GM23338 (cell line): Measurements from ENCODE around the gene VPS26C. TPM values are rescaled to one million over a fixed set of nuclear protein-coding genes. Genes with fewer than 3 reads are reported as not detected.

Experiments
- ATAC-seq: fragments of 200-7000 bp; cut with Tn5 transposase; 3 replicates; pipeline ENCODE4 v1.9.1; 2020
- DNase-seq: peaks from one replicate; pipeline ENCODE4 v3.0.0-alpha.2; 2015; ENCODE audit warnings: low spot score
- H2AFZ ChIP-seq: fragments of 200-600 bp; sonication (generic); 2 replicates; pipeline ENCODE4 v1.8.0; 2016; ENCODE audit warnings: antibody characterized with exemption, mild to moderate bottlenecking, moderate library complexity
- H3F3A ChIP-seq: fragments of 200-600 bp; sonication (generic); replicated peaks from 2 replicates; pipeline ENCODE4 v1.8.0; 2017; ENCODE audit warnings: antibody characterized with exemption, mixed run types, low read depth
- H3K27ac ChIP-seq: fragments of 200-600 bp; sonication (generic); 2 replicates; pipeline ENCODE4 v1.6.1; 2016; ENCODE audit warnings: low read depth
- H3K27me3 ChIP-seq: fragments of 200-600 bp; sonication (generic); 2 replicates; pipeline ENCODE4 v1.8.0; 2016; ENCODE audit warnings: mild to moderate bottlenecking, mixed run types, moderate library complexity; ENCODE audit not compliant: insufficient read depth
- H3K36me3 ChIP-seq: fragments of 200-600 bp; sonication (generic); 2 replicates; pipeline ENCODE4 v1.8.0; 2016; ENCODE audit warnings: mild to moderate bottlenecking; ENCODE audit not compliant: insufficient read depth
- H3K4me1 ChIP-seq: fragments of 200-600 bp; sonication (generic); 2 replicates; pipeline ENCODE4 v1.8.0; 2016; ENCODE audit warnings: mild to moderate bottlenecking, moderate library complexity; ENCODE audit not compliant: insufficient read depth
- H3K4me2 ChIP-seq: fragments of 200-600 bp; sonication (generic); 2 replicates; pipeline ENCODE4 v1.7.1; 2017; ENCODE audit warnings: mixed run types
- H3K4me3 ChIP-seq: fragments of 200-600 bp; sonication (generic); 2 replicates; pipeline ENCODE4 v1.6.1; 2016; ENCODE audit warnings: mixed run types
- H3K79me2 ChIP-seq: fragments of 200-600 bp; sonication (generic); replicated peaks from 2 replicates; pipeline ENCODE4 v1.8.0; 2017; ENCODE audit warnings: mild to moderate bottlenecking; ENCODE audit not compliant: insufficient read depth
- H3K9me2 ChIP-seq: fragments of 200-600 bp; sonication (generic); 2 replicates; pipeline ENCODE4 v1.8.0; 2017; ENCODE audit not compliant: insufficient read depth
- H4K20me1 ChIP-seq: fragments of 200-600 bp; sonication (generic); replicated peaks from 2 replicates; pipeline ENCODE4 v1.8.0; 2017; ENCODE audit warnings: mild to moderate bottlenecking; ENCODE audit not compliant: insufficient read depth
- H3K27ac Mint-ChIP-seq: 2 replicates; pipeline ENCODE4 v1.8.0; 2020; ENCODE audit warnings: inconsistent platforms, mild to moderate bottlenecking, moderate library complexity, mixed read lengths
- H3K27me3 Mint-ChIP-seq: 3 replicates; pipeline ENCODE4 v1.8.0; 2022; ENCODE audit warnings: low read depth, mild to moderate bottlenecking, moderate library complexity, mixed read lengths, inconsistent platforms; ENCODE audit not compliant: insufficient read depth, poor library complexity
- H3K36me3 Mint-ChIP-seq: 3 replicates; pipeline ENCODE4 v1.8.0; 2021; ENCODE audit warnings: low read depth, mild to moderate bottlenecking, inconsistent platforms, moderate library complexity, mixed read lengths
- H3K4me1 Mint-ChIP-seq: 3 replicates; pipeline ENCODE4 v1.8.0; 2020; ENCODE audit warnings: mild to moderate bottlenecking, inconsistent platforms, mixed read lengths
- H3K4me3 Mint-ChIP-seq: 3 replicates; pipeline ENCODE4 v1.8.0; 2021; ENCODE audit warnings: moderate library complexity, mild to moderate bottlenecking, inconsistent platforms, mixed read lengths
- H3K9me3 Mint-ChIP-seq: 3 replicates; pipeline ENCODE4 v1.8.0; 2020; ENCODE audit warnings: moderate library complexity, mild to moderate bottlenecking, inconsistent platforms, mixed read lengths
- CREB1 ChIP-seq: fragments of 250-450 bp; sonication (Bioruptor Pico); IDR thresholded peaks from 2 replicates; pipeline ENCODE4 v1.5.0; 2020; ENCODE audit warnings: low read depth, mild to moderate bottlenecking, moderate library complexity
- EZH2 ChIP-seq: fragments of 200-600 bp; sonication (generic); IDR thresholded peaks from one replicate; pipeline ENCODE4 v1.8.0; 2017; ENCODE audit warnings: antibody characterized with exemption, mild to moderate bottlenecking, low read depth; ENCODE audit not compliant: unreplicated experiment
- EZH2phosphoT487 ChIP-seq: fragments of 200-600 bp; sonication (generic); IDR thresholded peaks from one replicate; pipeline ENCODE4 v1.8.1; 2018; ENCODE audit warnings: antibody characterized with exemption; ENCODE audit not compliant: unreplicated experiment
- JUNB ChIP-seq: IDR thresholded peaks from one replicate; pipeline ENCODE4 v1.6.1; 2016; ENCODE audit warnings: antibody characterized with exemption; ENCODE audit not compliant: unreplicated experiment
- NANOG ChIP-seq: IDR thresholded peaks from 2 replicates; pipeline ENCODE4 v1.6.1; 2016; ENCODE audit warnings: antibody characterized with exemption, borderline replicate concordance
- POLR2AphosphoS5 ChIP-seq: IDR thresholded peaks from 2 replicates; pipeline ENCODE4 v1.6.1; 2016; ENCODE audit warnings: antibody characterized with exemption, low read depth
- STAT1 ChIP-seq: IDR thresholded peaks from one replicate; pipeline ENCODE4 v1.6.1; 2016; ENCODE audit warnings: antibody characterized with exemption; ENCODE audit not compliant: unreplicated experiment
- ZNF114 ChIP-seq: fragments of 250-450 bp; sonication (Bioruptor Pico); IDR thresholded peaks from 2 replicates; pipeline ENCODE4 v1.5.0; 2020; ENCODE audit warnings: mild to moderate bottlenecking, moderate library complexity
- ZNF331 ChIP-seq: fragments of 250-450 bp; sonication (Bioruptor Pico); IDR thresholded peaks from 2 replicates; pipeline ENCODE4 v1.5.0; 2020; ENCODE audit warnings: low read depth, mild to moderate bottlenecking, moderate library complexity
- polyA plus RNA-seq: library from polyadenylated mRNA; unstranded; fragments of >200 nt; fragmentation: Nextera tagmentation; extraction: Ambion mirVana; gene quantifications from 2 replicates; pipeline ENCODE4 v1.2.1, GENCODE V29; 2016
- total RNA-seq: library from RNA; depleted of rRNA; stranded (reverse); fragments of >200 nt; shearing (Covaris generic); gene quantifications from 2 replicates; pipeline ENCODE4 v1.2.3, GENCODE V29; 2014
- TF ChIP-seq, protein P1 (sequence below): fragments of 250-450 bp; sonication (Bioruptor Pico); IDR thresholded peaks from 2 replicates; pipeline ENCODE4 v1.5.0; 2020; ENCODE audit warnings: mild to moderate bottlenecking, moderate library complexity
- TF ChIP-seq, protein P2 (sequence below), 2 experiments: fragments of 200-600 bp in 1 of 2; sonication (generic) in 1 of 2; conservative IDR thresholded peaks; 2 replicates each; pipeline versions ENCODE4 v1.5.1 to v1.6.1; 2016 to 2017; ENCODE audit warnings: antibody characterized with exemption in 2 of 2, low read depth in 2 of 2, mild to moderate bottlenecking in 2 of 2, moderate library complexity in 1 of 2
- TF ChIP-seq, protein P3 (sequence below): IDR thresholded peaks from 2 replicates; pipeline ENCODE4 v1.6.1; 2016; ENCODE audit warnings: antibody characterized with exemption
- TF ChIP-seq, protein P4 (sequence below): IDR thresholded peaks from one replicate; pipeline ENCODE4 v1.6.1; 2018; ENCODE audit warnings: antibody characterized with exemption; ENCODE audit not compliant: unreplicated experiment

VPS26C gene
- total and polyA plus RNA-seq, 2 experiments from 2014 or later: 45.1 to 91.2 TPM

DNA sequence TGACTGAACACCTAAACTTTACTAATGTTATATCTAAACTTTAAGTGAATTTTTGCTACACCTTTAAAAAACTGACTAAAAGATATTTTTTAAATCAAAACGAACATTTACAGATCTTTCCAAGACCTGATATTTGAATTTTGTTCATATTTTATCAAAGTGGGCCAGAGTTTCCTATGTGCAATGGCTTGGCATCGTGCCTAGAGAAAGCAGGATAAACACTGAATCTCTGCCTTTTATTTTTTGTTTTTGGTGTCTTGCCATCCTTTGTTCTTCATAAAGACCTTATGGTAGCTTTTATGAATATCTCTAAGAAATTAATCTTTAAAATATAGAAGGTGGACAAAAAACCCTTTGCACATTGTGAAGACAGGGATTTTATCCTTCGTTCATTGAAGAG is 25.8 kb upstream of the VPS26C start:
- Histone ChIP-seq H3K27ac (no peak overlapping the region), H3K36me3 (no peaks in the 10 kb centered on the region), H4K20me1 (no peaks in the 10 kb centered on the region), H2AFZ (no peak overlapping the region), H3K79me2 (no peaks in the 10 kb centered on the region), H3K4me1 (no peaks in the 10 kb centered on the region), H3F3A (no peaks in the 10 kb centered on the region), H3K4me2 (no peak overlapping the region), H3K27me3 (no peaks in the 10 kb centered on the region), H3K9me2 (no peaks in the 10 kb centered on the region), H3K4me3 (no peak overlapping the region)
- H3K36me3 Mint-ChIP-seq: no peaks in the 10 kb centered on the region
- no peak overlapping the region for H3K27ac Mint-ChIP-seq
- no peaks in the 10 kb centered on the region for H3K9me3 Mint-ChIP-seq
- DNase-seq: no peak
- ATAC-seq: no peak
- TF ChIP-seq ZNF114 (CRISPR knock-in tag) (no peak), ZNF331 (CRISPR knock-in tag) (no peak), EZH2phosphoT487 (no peak), NANOG (no peak), EZH2 (no peak), JUNB (no peak), STAT1 (no peak), POLR2AphosphoS5 (no peak), CREB1 (CRISPR knock-in tag) (no peak)
- TF ChIP-seq, protein P1, sequence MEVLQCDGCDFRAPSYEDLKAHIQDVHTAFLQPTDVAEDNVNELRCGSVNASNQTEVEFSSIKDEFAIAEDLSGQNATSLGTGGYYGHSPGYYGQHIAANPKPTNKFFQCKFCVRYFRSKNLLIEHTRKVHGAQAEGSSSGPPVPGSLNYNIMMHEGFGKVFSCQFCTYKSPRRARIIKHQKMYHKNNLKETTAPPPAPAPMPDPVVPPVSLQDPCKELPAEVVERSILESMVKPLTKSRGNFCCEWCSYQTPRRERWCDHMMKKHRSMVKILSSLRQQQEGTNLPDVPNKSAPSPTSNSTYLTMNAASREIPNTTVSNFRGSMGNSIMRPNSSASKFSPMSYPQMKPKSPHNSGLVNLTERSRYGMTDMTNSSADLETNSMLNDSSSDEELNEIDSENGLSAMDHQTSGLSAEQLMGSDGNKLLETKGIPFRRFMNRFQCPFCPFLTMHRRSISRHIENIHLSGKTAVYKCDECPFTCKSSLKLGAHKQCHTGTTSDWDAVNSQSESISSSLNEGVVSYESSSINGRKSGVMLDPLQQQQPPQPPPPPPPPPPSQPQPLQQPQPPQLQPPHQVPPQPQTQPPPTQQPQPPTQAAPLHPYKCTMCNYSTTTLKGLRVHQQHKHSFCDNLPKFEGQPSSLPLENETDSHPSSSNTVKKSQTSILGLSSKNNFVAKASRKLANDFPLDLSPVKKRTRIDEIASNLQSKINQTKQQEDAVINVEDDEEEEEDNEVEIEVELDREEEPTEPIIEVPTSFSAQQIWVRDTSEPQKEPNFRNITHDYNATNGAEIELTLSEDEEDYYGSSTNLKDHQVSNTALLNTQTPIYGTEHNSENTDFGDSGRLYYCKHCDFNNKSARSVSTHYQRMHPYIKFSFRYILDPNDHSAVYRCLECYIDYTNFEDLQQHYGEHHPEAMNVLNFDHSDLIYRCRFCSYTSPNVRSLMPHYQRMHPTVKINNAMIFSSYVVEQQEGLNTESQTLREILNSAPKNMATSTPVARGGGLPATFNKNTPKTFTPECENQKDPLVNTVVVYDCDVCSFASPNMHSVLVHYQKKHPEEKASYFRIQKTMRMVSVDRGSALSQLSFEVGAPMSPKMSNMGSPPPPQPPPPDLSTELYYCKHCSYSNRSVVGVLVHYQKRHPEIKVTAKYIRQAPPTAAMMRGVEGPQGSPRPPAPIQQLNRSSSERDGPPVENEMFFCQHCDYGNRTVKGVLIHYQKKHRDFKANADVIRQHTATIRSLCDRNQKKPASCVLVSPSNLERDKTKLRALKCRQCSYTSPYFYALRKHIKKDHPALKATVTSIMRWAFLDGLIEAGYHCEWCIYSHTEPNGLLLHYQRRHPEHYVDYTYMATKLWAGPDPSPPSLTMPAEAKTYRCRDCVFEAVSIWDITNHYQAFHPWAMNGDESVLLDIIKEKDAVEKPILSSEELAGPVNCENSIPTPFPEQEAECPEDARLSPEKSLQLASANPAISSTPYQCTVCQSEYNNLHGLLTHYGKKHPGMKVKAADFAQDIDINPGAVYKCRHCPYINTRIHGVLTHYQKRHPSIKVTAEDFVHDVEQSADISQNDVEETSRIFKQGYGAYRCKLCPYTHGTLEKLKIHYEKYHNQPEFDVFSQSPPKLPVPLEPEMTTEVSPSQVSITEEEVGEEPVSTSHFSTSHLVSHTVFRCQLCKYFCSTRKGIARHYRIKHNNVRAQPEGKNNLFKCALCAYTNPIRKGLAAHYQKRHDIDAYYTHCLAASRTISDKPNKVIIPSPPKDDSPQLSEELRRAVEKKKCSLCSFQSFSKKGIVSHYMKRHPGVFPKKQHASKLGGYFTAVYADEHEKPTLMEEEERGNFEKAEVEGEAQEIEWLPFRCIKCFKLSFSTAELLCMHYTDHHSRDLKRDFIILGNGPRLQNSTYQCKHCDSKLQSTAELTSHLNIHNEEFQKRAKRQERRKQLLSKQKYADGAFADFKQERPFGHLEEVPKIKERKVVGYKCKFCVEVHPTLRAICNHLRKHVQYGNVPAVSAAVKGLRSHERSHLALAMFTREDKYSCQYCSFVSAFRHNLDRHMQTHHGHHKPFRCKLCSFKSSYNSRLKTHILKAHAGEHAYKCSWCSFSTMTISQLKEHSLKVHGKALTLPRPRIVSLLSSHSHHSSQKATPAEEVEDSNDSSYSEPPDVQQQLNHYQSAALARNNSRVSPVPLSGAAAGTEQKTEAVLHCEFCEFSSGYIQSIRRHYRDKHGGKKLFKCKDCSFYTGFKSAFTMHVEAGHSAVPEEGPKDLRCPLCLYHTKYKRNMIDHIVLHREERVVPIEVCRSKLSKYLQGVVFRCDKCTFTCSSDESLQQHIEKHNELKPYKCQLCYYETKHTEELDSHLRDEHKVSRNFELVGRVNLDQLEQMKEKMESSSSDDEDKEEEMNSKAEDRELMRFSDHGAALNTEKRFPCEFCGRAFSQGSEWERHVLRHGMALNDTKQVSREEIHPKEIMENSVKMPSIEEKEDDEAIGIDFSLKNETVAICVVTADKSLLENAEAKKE (CRISPR knock-in tag): no peak
- TF ChIP-seq, protein P2, sequence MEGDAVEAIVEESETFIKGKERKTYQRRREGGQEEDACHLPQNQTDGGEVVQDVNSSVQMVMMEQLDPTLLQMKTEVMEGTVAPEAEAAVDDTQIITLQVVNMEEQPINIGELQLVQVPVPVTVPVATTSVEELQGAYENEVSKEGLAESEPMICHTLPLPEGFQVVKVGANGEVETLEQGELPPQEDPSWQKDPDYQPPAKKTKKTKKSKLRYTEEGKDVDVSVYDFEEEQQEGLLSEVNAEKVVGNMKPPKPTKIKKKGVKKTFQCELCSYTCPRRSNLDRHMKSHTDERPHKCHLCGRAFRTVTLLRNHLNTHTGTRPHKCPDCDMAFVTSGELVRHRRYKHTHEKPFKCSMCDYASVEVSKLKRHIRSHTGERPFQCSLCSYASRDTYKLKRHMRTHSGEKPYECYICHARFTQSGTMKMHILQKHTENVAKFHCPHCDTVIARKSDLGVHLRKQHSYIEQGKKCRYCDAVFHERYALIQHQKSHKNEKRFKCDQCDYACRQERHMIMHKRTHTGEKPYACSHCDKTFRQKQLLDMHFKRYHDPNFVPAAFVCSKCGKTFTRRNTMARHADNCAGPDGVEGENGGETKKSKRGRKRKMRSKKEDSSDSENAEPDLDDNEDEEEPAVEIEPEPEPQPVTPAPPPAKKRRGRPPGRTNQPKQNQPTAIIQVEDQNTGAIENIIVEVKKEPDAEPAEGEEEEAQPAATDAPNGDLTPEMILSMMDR (conservative IDR thresholded peaks at IDR 0.05; ENCODE audit: low read depth in 2 of 2): no peak
- TF ChIP-seq, protein P3, sequence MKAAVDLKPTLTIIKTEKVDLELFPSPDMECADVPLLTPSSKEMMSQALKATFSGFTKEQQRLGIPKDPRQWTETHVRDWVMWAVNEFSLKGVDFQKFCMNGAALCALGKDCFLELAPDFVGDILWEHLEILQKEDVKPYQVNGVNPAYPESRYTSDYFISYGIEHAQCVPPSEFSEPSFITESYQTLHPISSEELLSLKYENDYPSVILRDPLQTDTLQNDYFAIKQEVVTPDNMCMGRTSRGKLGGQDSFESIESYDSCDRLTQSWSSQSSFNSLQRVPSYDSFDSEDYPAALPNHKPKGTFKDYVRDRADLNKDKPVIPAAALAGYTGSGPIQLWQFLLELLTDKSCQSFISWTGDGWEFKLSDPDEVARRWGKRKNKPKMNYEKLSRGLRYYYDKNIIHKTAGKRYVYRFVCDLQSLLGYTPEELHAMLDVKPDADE: no peak
- TF ChIP-seq, protein P4, sequence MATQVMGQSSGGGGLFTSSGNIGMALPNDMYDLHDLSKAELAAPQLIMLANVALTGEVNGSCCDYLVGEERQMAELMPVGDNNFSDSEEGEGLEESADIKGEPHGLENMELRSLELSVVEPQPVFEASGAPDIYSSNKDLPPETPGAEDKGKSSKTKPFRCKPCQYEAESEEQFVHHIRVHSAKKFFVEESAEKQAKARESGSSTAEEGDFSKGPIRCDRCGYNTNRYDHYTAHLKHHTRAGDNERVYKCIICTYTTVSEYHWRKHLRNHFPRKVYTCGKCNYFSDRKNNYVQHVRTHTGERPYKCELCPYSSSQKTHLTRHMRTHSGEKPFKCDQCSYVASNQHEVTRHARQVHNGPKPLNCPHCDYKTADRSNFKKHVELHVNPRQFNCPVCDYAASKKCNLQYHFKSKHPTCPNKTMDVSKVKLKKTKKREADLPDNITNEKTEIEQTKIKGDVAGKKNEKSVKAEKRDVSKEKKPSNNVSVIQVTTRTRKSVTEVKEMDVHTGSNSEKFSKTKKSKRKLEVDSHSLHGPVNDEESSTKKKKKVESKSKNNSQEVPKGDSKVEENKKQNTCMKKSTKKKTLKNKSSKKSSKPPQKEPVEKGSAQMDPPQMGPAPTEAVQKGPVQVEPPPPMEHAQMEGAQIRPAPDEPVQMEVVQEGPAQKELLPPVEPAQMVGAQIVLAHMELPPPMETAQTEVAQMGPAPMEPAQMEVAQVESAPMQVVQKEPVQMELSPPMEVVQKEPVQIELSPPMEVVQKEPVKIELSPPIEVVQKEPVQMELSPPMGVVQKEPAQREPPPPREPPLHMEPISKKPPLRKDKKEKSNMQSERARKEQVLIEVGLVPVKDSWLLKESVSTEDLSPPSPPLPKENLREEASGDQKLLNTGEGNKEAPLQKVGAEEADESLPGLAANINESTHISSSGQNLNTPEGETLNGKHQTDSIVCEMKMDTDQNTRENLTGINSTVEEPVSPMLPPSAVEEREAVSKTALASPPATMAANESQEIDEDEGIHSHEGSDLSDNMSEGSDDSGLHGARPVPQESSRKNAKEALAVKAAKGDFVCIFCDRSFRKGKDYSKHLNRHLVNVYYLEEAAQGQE: no peak
- no peak overlapping the region for H3K4me3 Mint-ChIP-seq
- H3K27me3 Mint-ChIP-seq: peaks cover 8% of the 10 kb centered on the region
- no peaks in the 10 kb centered on the region for H3K4me1 Mint-ChIP-seq
